ENCODE data around the gene SIRT5.

SIRT5 gene

GRCh38 chr6:13574571-13575376 is at the start of gene SIRT5:
TSS of gene SIRT5 (plus strand) at chr6:13574601. CDS start at chr6:13584111, 9,510 bp downstream.
- Histone ChIP-seq H3K27me3 (ENCODE audit: insufficient read depth, insufficient read length) (no peaks in the 10 kb centered on the region), H3K4me1 (ENCODE audit: insufficient read depth, insufficient read length) (no peaks in the 10 kb centered on the region), H3K4me3 (ENCODE audit: insufficient read length, low read depth) (peak within 1 kb of the TSS; percentile 84), H3K9me3 (ENCODE audit: insufficient read depth, low read length) (no peaks in the 10 kb centered on the region), H3K36me3 (ENCODE audit: insufficient read depth, insufficient read length, low read length) (peaks cover under 1% of the 10 kb centered on the region), H3K9ac (ENCODE audit: insufficient read length, low read depth) (peak within 1 kb of the TSS; percentile 91)
- TF ChIP-seq SUZ12 (IDR thresholded peaks at IDR 0.05; ENCODE audit: extremely low read depth, insufficient read depth, insufficient read length): no peak
- no peak for TF ChIP-seq ZNF274 (IDR thresholded peaks at IDR 0.05; ENCODE audit: low read depth, low read length)
- TF ChIP-seq YY1 (IDR thresholded peaks at IDR 0.05; ENCODE audit: insufficient read depth, insufficient read length): no peak
- peak; percentile 66 for DNase-seq (ENCODE audit: low read depth, low spot score)

GRCh38 chr6:13524801-13525508 is 49.4 kb upstream of the SIRT5 start:
- DNase-seq (ENCODE audit: low read depth, low spot score): no peak
- Histone ChIP-seq H3K36me3 (ENCODE audit: insufficient read depth, insufficient read length, low read length) (no peaks in the 10 kb centered on the region), H3K9ac (ENCODE audit: insufficient read length, low read depth) (no peak overlapping the region), H3K4me3 (ENCODE audit: insufficient read length, low read depth) (no peak overlapping the region), H3K27me3 (ENCODE audit: insufficient read depth, insufficient read length) (no peaks in the 10 kb centered on the region), H3K9me3 (ENCODE audit: insufficient read depth, low read length) (no peaks in the 10 kb centered on the region), H3K4me1 (ENCODE audit: insufficient read depth, insufficient read length) (no peaks in the 10 kb centered on the region)
- TF ChIP-seq ZNF274 (IDR thresholded peaks at IDR 0.05; ENCODE audit: low read depth, low read length): no peak
- no peak for TF ChIP-seq SUZ12 (IDR thresholded peaks at IDR 0.05; ENCODE audit: extremely low read depth, insufficient read depth, insufficient read length)
- no peak for TF ChIP-seq YY1 (IDR thresholded peaks at IDR 0.05; ENCODE audit: insufficient read depth, insufficient read length)

- DNase-seq (ENCODE audit: low read depth, low spot score): no peak
- no peaks in the 10 kb centered on the region for H3K36me3 ChIP-seq (ENCODE audit: insufficient read depth, insufficient read length, low read length)
- TF ChIP-seq SUZ12 (IDR thresholded peaks at IDR 0.05; ENCODE audit: extremely low read depth, insufficient read depth, insufficient read length): no peak
- TF ChIP-seq ZNF274 (IDR thresholded peaks at IDR 0.05; ENCODE audit: low read depth, low read length): no peak
- TF ChIP-seq YY1 (IDR thresholded peaks at IDR 0.05; ENCODE audit: insufficient read depth, insufficient read length): no peak
- H3K4me3 ChIP-seq (ENCODE audit: insufficient read length, low read depth): no peak overlapping the region
- no peaks in the 10 kb centered on the region for H3K4me1 ChIP-seq (ENCODE audit: insufficient read depth, insufficient read length)
- H3K27me3 ChIP-seq (ENCODE audit: insufficient read depth, insufficient read length): no peaks in the 10 kb centered on the region
- no peak overlapping the region for H3K9ac ChIP-seq (ENCODE audit: insufficient read length, low read depth)
- no peaks in the 10 kb centered on the region for H3K9me3 ChIP-seq (ENCODE audit: insufficient read depth, low read length)
Observed at GRCh38 chr6:13526357-13526726, 48.1 kb upstream of the SIRT5 start.

- H3K9ac ChIP-seq (ENCODE audit: insufficient read length, low read depth): no peak overlapping the region
- H3K4me1 ChIP-seq (ENCODE audit: insufficient read depth, insufficient read length): no peaks in the 10 kb centered on the region
- no peaks in the 10 kb centered on the region for H3K27me3 ChIP-seq (ENCODE audit: insufficient read depth, insufficient read length)
- H3K4me3 ChIP-seq (ENCODE audit: insufficient read length, low read depth): no peak overlapping the region
- no peaks in the 10 kb centered on the region for H3K9me3 ChIP-seq (ENCODE audit: insufficient read depth, low read length)
- no peaks in the 10 kb centered on the region for H3K36me3 ChIP-seq (ENCODE audit: insufficient read depth, insufficient read length, low read length)
- DNase-seq (ENCODE audit: low read depth, low spot score): no peak
- TF ChIP-seq ZNF274 (IDR thresholded peaks at IDR 0.05; ENCODE audit: low read depth, low read length): no peak
- no peak for TF ChIP-seq YY1 (IDR thresholded peaks at IDR 0.05; ENCODE audit: insufficient read depth, insufficient read length)
- no peak for TF ChIP-seq SUZ12 (IDR thresholded peaks at IDR 0.05; ENCODE audit: extremely low read depth, insufficient read depth, insufficient read length)
Observed at GRCh38 chr6:13526727-13527670, 47.4 kb upstream of the SIRT5 start.

GRCh38 chr6:13527671-13528056 is 46.7 kb upstream of the SIRT5 start:
- Histone ChIP-seq H3K9me3 (ENCODE audit: insufficient read depth, low read length) (no peaks in the 10 kb centered on the region), H3K4me3 (ENCODE audit: insufficient read length, low read depth) (no peak overlapping the region), H3K4me1 (ENCODE audit: insufficient read depth, insufficient read length) (peaks cover 3% of the 10 kb centered on the region), H3K27me3 (ENCODE audit: insufficient read depth, insufficient read length) (no peaks in the 10 kb centered on the region), H3K9ac (ENCODE audit: insufficient read length, low read depth) (no peak overlapping the region), H3K36me3 (ENCODE audit: insufficient read depth, insufficient read length, low read length) (no peaks in the 10 kb centered on the region)
- DNase-seq (ENCODE audit: low read depth, low spot score): no peak
- TF ChIP-seq SUZ12 (IDR thresholded peaks at IDR 0.05; ENCODE audit: extremely low read depth, insufficient read depth, insufficient read length) (no peak), YY1 (IDR thresholded peaks at IDR 0.05; ENCODE audit: insufficient read depth, insufficient read length) (no peak), ZNF274 (IDR thresholded peaks at IDR 0.05; ENCODE audit: low read depth, low read length) (no peak)

- H3K27me3 ChIP-seq (ENCODE audit: insufficient read depth, insufficient read length): no peaks in the 10 kb centered on the region
- H3K4me3 ChIP-seq (ENCODE audit: insufficient read length, low read depth): no peak overlapping the region
- TF ChIP-seq SUZ12 (IDR thresholded peaks at IDR 0.05; ENCODE audit: extremely low read depth, insufficient read depth, insufficient read length) (no peak), ZNF274 (IDR thresholded peaks at IDR 0.05; ENCODE audit: low read depth, low read length) (no peak), YY1 (IDR thresholded peaks at IDR 0.05; ENCODE audit: insufficient read depth, insufficient read length) (no peak)
- no peak for DNase-seq (ENCODE audit: low read depth, low spot score)
- H3K36me3 ChIP-seq (ENCODE audit: insufficient read depth, insufficient read length, low read length): no peaks in the 10 kb centered on the region
- peaks cover 3% of the 10 kb centered on the region for H3K4me1 ChIP-seq (ENCODE audit: insufficient read depth, insufficient read length)
- H3K9ac ChIP-seq (ENCODE audit: insufficient read length, low read depth): no peak overlapping the region
- H3K9me3 ChIP-seq (ENCODE audit: insufficient read depth, low read length): no peaks in the 10 kb centered on the region
Observed at GRCh38 chr6:13528232-13528631, 46.2 kb upstream of the SIRT5 start.
